OCI-M1 (cell line): Measurements from ENCODE around the gene CRTC3.

Experiments
- DNase-seq: peaks from one replicate; lab custom pipeline; 2025; lab: John Stamatoyannopoulos, UW

CRTC3 gene

GRCh38 chr15:90594301-90594738 lies 64.6 kb downstream of the CRTC3 start:
- DNase-seq, result no peak

GRCh38 chr15:90595763-90596155 lies 66.0 kb downstream of the CRTC3 start:
- no peak for DNase-seq

- no peak for DNase-seq
Measured at GRCh38 chr15:90596943-90597342, 67.2 kb downstream of the CRTC3 start.

GRCh38 chr15:90597577-90597976 lies 67.9 kb downstream of the CRTC3 start:
- peak; percentile 72 for DNase-seq

GRCh38 chr15:90598031-90598577 lies 68.4 kb downstream of the CRTC3 start:
- DNase-seq, result peak; percentile 94

GRCh38 chr15:90598679-90599078 lies 69.0 kb downstream of the CRTC3 start:
- no peak for DNase-seq

GRCh38 chr15:90599116-90599515 lies 69.4 kb downstream of the CRTC3 start:
- DNase-seq, result no peak

GRCh38 chr15:90599644-90600043 lies 69.9 kb downstream of the CRTC3 start:
- peak; percentile 49 for DNase-seq

- no peak for DNase-seq
Measured at GRCh38 chr15:90600954-90601353, 71.2 kb downstream of the CRTC3 start.

GRCh38 chr15:90603893-90604292 lies 74.2 kb downstream of the CRTC3 start:
- DNase-seq, result peak; percentile 51

GRCh38 chr15:90606641-90607040 lies 76.9 kb downstream of the CRTC3 start:
- DNase-seq, result no peak

- no peak for DNase-seq
Measured at GRCh38 chr15:90607361-90607760, 77.6 kb downstream of the CRTC3 start.

- no peak for DNase-seq
Measured at GRCh38 chr15:90609242-90610180, 79.8 kb downstream of the CRTC3 start.

GRCh38 chr15:90610190-90610589 lies 80.5 kb downstream of the CRTC3 start:
- DNase-seq, result no peak

GRCh38 chr15:90611157-90611556 lies 81.4 kb downstream of the CRTC3 start:
- DNase-seq, result no peak

GRCh38 chr15:90617171-90617570 lies 87.4 kb downstream of the CRTC3 start:
- DNase-seq, result no peak

GRCh38 chr15:90617668-90618097 lies 88.0 kb downstream of the CRTC3 start:
- DNase-seq, result peak; percentile 49

- DNase-seq, result peak; percentile 50
Measured at GRCh38 chr15:90618330-90619125, 88.8 kb downstream of the CRTC3 start.

- DNase-seq, result no peak
Measured at GRCh38 chr15:90619468-90619867, 89.7 kb downstream of the CRTC3 start.

- DNase-seq, result no peak
Measured at GRCh38 chr15:90619939-90620338, 90.2 kb downstream of the CRTC3 start.

GRCh38 chr15:90620379-90621067 lies 90.8 kb downstream of the CRTC3 start:
- peak; percentile 90 for DNase-seq

GRCh38 chr15:90623854-90624253 lies 94.1 kb downstream of the CRTC3 start:
- DNase-seq, result no peak
